ENCODE data around the gene NID2.

NID2 gene

DNA sequence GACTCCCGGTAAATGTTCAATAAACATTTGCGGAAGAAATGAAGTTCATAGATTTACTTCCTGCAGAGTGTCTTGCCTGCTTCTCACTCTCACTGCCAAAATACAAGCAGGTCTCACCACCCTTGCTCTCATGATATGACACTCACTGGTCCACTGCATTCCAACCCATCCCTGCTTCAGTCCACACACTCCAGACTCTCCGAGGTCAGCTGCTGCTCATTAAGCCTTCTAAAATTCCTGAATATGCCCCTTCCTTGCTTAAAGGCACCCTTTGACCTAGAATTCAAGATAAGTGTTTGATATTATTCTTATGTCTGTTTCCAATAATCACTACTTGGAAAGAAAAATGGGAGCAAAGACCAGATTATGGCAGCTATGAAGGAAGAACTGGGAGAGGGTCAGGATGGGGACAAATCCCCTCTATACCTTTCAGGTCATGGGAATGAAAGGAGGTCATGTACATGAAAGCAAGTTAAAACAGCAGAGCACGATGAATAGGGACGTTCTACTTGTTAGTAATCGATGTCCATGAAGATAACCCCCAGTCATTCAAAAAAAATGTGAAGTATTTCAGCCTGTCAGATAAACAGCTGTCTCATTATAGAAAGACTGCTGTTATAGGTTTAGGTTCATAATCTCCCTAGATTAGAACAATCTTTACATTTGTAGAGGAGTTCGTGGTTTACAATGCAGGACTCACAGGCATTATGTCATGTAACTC is 10.5 kb upstream of the NID2 start:
- DNase-seq, result no peak

DNA sequence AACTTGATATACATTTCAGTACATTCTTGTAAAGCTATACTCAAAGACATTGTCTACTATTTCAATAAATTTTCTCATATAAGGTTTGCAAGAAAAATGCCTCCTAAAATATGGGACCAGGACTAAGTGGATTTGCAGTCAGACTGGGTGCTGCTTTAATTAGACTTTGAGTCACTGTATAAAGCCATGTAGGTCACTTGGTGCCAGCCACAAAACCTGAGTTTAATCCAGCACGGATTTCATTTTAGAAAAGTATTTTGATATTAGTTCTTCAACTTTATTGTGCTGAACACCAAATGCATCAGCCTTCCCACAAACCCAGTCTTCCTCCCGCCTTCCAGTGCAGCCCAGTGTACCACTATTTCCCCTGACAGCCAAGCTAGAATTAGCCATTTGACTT is 9.9 kb upstream of the NID2 start:
- no peak for DNase-seq

DNA sequence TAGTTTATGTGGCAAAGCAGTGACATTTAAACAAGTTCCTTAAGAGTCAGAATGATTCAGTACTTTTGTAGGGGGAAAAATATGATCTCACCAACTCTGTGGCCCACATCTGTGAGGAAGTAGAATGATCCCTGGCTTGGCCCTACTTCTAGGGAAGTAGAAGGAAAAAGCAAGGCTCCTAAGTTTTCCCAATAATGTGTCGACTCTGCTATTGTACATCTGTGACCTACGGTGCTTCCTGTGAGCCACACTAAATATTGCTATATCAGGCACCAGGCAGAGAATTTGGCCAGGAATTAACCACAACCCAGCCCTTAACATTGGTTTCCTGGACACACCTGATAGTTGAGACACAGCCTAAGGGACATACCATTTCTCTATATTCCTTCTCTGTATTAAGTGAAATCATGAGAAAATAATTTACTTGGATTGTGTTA is 9.3 kb upstream of the NID2 start:
- DNase-seq, result no peak

DNA sequence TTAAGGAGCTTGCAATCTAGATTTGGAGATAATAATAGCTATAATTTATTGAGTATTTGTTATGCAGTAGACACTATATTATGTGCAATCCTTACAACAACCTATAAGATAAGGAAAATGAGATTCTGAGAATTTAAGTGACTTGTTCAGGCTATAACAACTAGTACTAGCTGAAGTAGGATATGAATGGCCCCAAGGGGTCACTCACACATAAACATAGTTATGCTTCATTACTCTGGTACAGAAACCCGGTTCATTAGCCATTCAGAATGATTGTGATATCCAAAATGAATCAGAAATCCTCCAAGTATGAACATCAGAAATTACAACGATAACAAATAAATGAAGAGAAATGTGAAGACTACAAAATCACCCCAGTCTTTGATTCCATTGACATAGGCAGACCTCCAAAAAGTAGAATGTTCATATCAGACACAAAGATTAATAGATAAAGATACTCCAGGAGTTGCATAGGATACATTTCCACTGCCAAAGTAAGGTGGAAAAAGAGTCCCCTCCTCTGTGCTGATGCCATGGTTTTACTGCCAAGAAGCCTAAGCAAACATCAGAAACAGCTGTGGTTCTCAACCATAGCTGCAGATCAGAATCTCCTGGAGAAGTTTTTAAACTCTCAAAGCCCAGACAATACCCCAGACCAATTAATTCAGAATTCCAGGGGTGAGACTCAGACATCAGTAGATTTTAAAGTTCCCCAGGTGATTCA is 8.6 kb upstream of the NID2 start:
- no peak for DNase-seq

DNA sequence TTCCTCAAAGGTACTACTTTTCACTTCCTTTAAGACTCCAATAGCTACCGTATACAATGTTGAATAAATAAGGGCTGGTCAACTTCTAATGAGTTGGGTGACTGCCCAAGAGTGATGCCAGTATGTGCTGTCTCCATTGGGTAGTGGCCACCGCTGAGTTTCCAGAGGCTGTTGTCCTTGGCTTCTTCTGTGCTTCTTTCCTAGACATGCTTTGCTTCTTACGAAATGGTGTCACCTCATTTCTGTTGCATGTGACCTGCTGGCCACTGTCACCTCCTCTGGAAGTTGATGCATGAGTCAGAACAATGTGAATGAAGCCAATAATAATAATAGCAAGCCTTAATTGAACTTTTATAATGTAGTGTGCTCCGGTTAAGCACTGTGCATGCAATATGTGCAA is 7.5 kb upstream of the NID2 start:
- no peak for DNase-seq

DNA sequence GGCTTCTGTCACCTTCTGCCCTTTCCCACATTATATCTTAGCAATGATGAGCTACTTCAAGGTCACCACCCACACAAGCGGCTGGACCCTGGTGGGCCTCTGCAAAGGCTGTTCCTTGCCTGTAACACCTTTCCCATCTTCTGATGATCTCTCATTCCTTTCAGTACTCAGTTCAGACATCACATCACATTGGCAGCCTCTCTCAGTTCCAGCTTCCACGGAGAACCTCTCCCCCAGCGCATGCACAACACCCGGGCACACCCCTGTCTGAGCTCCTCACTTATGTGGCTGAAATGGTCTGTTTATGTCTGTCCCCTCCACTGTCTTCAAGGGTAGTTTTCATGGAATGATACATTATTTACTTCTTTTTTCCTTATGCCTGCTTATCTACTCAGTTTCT is 6.5 kb upstream of the NID2 start:
- DNase-seq, result no peak

DNA sequence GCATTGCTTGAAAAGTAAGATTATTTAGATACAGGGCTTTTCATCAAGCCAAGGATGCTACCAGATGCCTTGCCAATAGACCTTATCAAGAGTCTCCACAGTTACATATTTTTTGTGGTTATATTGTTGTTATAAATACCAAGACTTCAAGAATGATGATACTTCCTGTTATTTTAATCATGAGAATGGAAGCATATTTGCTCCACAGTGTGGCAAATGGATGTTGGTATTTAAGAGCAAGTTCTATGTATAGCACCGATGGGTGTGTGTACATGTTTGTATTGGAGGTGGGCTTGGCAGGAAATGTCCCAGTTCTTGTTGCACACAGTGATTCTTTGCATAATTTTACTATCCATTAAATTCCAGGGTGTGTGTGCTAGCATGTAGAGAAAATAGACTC is 4.4 kb upstream of the NID2 start:
- DNase-seq, result no peak

DNA sequence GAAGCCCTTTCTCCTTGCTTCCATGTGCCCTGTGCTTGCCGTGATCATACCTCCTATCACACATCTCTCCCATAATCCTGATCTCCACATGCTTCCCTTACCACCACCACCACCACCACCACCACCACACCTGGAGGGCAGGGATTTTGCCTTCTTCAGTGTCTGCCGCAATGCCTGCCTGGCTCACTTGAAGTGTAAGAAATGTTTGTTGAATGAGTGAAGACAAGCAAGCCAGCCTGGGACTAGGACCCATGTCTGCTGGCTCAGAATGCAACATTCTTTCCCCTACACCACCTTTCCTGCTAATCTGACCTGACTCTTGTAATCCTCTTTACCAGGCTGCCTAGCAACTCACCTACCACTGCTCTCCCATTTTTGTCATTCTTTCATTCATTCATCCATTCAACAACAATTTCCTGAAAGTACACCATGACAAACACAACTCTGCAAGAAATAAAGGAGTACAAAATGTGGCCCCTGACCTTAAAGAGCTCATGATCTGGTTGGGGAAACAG is 3.5 kb upstream of the NID2 start:
- no peak for DNase-seq

DNA sequence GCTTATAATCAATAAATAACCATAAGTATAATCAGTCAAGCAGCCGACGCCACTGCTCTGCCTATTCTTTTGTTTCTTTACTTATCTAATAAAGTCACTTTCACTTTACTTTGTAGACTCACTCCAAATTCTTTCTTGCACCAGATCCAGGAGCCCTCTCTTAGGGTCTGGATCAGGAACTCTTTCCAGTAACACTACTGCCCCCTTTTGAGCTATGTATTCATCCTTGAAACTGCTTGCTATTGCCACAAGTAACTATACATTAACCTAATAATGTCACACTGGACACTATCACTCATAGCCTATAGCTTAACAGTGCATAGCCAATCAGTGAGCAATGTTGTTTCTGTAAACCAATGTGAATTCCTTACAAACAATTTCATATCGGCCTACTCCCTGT is 2.8 kb upstream of the NID2 start:
- DNase-seq, result no peak

DNA sequence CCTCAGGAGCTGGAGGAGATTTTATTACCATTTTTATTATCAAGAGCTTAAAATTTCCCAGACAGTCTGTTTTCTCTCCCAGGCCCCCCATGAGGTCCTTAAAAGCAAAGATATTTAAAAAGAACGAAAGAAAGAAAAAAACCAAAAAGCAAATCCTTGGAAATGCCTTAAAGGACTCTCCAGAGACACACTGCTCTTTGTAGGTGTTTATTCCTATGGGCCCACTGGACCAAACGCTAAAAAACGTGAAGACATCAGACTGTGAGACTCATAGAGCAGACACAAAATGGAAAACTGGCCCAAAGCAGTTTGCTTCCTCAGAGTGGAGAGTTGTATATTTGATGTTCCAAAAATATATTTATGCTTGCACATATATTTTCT is 1.2 kb upstream of the NID2 start:
- DNase-seq, result no peak

DNA sequence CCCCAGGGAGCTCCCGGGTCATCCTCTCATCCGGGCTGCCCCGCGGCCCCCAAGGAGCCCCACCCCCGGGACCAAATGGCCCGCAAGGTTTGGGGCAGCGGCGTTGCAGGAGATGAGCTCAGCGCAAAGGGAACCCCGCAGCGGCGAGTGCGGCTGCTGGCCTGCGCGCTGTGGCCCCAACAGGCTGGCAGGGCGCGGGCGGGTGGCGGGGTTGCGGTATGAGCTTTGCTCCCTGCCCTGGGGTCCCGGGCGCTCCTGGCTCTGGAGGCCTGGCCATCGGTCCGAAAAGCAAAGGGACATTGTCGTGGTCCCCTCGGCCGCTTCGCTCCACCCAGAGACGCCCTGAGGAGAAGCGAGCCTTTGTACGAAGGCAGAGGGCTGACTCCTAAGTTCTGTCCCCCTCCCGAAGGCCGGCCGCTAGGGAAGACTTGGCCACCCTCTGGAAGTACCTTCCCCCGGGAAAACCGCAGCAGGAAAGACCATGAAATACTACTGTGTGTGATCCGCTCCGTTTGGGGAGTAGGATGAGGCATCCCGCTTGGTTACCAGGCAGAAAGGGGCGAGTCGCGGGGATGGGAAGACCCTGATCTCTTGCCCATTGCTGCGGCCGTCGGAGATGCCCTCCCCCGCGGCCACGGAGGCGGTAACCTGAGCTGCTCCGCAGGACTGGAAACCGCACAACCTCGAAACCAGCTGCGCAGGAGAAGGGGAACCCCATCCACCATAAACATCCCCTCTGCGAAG is 620 bp upstream of the NID2 start:
- DNase-seq, result no peak

DNA sequence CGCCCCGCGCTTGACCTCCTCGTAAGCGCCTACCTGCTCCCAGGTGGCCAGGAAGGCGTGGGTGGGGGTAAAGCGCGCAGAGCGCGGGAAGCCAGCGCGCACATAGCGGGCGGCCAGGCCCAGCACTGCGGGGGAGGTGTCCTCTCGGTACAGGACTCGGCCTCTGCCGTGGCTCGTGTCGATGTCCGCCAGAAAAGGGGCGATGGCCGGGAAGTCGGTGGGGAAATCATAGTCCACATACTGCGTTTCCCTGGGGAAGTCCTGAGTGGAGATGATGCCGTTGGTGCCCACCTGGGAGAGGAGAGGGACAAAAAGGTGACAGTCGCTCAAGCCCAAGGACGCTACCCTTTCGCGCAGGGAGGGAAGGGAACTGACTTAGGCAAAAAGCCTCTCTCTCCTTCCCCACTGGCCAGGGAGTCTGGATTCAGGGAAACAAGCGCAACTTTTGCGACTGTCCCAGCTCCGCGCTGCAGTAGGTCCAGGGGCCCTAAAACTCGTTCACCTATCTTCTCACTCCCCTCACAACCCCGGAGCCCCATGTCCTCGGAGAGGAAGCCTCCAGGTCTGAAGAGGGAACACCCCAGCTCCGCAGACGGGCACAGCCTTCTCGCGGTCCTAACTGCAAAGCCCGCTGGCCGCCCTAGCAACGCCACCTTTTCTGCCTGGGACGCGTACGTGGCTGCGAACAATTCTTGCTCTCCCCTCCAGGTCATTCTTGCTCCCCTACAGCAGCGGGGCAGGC is 815 bp downstream of the NID2 start:
- DNase-seq, result no peak

DNA sequence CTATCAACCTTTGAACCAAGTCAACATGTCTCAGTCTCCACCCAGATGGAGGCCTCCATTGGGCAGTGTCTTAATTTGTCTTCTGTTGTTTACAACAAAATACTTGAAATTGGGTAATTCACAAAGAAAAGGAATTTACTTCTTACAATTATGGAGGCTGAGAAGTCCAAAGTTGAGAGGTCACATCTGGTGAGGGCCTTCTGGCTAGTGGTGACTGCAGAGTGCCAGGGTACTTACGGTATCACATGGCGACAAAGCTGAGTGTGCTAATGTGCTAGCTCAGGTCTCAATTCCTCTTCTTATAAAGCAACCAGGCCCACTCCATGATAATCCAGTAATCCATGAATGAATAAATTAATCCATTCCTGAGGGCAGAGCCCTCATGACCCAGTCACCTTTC is 4.7 kb downstream of the NID2 start:
- DNase-seq, result no peak

DNA sequence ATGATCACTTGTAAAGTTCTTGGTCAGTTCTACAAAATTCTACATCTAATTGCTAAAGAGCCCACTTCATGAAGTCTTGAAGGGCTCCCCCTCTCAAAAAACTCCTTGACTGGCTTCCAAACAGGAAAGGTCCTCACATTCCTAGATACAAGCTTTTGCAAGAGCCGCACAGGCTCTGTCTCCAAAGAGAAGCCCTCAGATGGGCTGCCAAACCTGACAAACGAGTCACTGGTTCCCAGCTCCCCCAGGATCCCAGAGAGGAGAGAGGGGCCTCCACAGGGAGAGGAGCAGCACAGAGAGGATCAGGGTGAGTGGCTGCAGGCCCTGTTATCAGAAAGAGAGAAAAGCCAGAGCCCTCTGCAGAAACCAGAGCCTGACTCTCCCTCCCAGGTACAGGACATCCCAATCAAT is 5.8 kb downstream of the NID2 start:
- DNase-seq, result no peak

DNA sequence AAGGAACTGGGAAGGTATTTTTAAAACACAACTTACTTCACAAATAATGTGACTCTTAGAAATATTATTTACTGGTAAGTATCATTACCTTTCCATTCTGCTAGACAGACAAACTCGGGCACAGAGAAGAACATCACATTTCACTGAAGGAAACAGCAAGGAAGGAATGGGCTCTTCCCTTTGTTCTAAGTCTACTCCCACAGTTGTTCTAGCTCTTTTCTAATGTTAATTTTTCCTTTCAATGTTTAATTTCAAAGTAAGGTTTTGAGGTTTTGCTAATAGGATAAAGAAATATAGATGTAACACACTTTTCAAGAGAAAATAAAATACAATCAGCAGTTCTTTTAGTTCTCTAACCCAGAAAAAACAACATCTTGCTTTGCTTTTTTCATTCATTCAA is 7.0 kb downstream of the NID2 start:
- DNase-seq, result no peak

DNA sequence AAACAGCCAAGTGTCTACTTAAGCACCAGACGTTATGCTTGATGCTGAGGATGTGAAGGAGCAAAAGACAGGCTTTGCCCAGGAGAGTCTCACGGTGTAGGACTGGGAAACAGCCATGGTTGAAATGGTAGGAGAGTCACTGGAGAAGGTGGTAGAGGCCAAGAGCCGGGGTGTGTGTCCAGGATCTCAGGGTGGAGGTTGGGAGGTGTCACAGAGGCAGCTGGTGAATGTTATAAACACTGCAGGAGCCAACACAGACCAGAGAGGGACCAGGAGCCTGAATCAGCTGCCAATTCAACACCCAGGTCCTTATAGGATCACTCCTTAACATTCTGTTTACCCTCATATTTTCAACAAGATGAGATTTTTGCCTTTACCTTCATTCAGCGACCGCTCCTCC is 7.5 kb downstream of the NID2 start:
- no peak for DNase-seq

DNA sequence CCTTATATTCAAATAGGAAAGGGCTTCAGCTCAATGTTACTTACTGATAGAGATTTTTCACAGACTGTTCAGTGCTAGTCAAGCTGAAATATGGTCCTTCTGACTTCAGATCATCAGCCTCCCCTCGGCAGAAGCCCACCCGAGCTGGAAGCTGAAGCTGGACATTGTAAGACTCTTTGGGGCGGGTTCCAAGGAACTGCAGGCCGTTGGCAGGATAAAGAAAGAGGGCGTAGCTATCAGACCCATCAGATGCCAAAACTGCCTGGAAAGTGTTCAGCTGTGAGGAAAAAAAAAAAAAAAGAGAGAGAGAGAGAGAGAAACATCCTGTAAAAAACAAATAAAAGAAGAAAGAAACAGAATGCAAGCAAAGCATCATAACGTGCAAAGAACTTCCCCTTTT is 8.8 kb downstream of the NID2 start:
- DNase-seq, result no peak

DNA sequence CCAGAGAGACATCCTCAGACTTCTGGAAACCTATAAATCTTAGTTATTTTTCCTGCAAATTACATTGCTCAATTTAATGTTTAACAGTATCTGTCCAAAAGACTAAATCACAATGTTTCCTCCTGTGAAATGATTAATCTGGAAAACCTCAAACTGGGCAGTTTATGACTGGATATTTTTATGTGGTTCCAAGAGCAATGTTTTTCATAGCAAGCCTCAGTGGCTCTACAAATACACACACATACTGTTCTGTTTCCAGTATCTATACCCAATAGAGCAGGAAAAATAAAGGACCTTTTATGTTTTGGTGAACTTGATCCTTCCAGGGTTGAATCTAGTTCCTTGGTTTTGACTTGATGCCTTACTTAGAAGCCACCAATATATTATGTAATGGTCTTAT is 9.2 kb downstream of the NID2 start:
- no peak for DNase-seq

DNA sequence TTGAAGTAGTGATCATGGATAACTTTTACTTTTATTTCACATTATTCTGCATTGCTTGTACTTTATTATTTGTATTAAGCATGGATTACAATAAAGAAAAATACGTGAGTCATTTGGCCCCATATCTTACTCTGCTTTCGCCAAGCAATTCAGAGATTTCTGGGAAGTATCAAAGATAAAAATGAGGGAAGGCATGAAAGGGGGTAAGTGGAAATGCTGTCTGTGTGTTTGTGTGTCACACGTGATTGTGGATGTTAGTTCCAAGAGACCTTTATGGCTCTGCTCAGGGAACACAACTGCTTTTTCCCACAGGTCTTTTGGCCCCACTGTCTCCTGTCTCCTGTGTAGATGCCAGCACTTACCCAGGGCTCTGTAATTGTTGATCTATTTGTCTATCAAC is 10.5 kb downstream of the NID2 start:
- DNase-seq, result no peak

DNA sequence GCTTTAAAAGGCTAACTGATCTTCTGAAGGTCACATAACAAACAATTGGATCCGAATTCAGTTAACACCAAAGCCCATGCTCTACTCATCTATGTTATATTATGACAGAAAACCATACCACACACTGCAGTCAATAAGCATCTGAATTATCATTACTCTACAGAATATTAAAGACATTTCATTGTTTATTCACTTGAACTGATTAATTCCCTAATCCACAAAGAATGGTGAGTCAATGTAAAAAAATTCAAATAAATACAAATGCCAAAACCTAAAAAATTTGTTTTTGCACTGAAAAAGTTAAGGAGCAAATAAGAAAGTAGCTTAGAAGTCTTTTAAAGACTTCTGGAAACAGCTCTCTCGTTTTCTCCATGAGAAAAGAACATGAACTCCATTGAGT is 13.7 kb downstream of the NID2 start:
- DNase-seq, result no peak

DNA sequence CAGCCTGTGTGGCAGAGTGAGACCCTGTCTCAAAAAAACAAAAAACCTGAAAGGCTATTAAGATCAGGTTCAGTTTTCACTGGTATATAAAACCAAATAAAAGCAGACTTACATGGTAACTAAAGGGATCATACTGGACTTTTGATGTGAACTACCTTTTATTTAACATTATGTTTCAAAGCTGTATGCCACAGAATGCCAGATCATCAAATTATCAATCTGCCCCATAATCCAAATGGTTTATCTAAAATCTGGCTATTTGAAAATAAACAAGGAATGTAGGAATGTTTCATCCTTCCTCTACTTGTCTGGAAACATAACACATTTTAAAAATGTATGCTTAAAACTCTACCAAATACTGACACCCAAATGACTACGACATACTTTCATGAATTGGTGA is 14.2 kb downstream of the NID2 start:
- no peak for DNase-seq

DNA sequence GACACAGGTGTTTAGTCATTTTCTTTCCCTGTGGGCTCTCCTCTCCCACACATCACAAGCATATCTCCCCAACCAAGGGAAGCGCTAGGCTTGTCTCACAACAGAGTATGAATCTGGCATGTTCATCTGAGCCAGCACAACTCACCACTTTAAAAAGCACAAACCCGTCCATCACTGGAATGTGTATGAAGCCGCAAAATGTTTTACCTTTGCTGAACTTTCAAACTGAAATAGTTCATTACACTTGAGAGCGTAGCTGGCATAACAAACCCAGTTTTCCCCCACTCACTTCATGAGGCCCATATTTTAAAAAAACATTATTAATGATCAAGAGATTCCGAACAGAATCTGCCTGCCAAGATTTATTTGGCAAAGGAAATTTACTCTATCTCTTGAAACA is 15.8 kb downstream of the NID2 start:
- DNase-seq, result no peak

DNA sequence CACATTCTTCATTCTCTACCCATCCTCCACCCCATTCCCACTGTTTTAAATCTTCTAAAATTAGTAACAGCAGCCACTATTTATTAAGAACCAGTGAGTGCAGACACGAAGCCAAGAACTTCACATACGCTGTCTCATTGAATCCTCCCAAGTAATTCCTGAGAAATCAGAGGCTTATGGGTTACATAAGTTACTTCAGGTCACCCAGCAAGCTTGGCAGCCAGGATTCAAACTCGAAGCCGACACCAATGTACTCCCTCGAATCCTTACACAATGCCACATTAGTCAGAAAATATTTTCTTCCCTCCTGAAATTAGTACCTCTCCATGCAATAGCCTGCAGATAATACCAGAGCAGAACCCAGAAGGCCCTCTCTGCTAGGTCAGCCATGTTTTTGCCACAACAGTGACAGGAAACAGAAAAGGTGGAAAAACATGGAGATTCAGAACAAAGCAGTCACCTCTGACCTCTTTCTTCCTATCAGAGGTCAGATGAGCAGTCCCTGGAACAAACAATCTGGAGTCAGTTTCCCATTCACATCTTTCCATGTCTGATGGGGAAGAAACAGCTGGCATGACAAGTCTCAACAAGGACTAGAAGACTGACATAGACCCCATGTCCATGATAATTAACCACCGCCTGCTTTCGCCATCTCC is 16.4 kb downstream of the NID2 start:
- DNase-seq, result no peak
